SJCRH30 (cell line): Measurements from ENCODE around the gene MEGF11. TPM values are rescaled to one million over a fixed set of nuclear protein-coding genes. Genes with fewer than 3 reads are reported as not detected.

Source experiments
- DNase-seq, 2 experiments: peaks; one replicate each; pipeline ENCODE4 v3.0.0-alpha.2; 2015 to 2020
- H3K27ac ChIP-seq: fragments of 250-450 bp; sonication (Bioruptor Pico); 2 replicates; pipeline ENCODE4 v1.5.1; 2020; ENCODE audit warnings: mild to moderate bottlenecking, moderate library complexity
- H3K27me3 ChIP-seq: fragments of 250-450 bp; sonication (Bioruptor Pico); 2 replicates; pipeline ENCODE4 v1.5.1; 2020; ENCODE audit warnings: mild to moderate bottlenecking, moderate library complexity
- H3K36me3 ChIP-seq: fragments of 250-450 bp; sonication (Bioruptor Pico); 2 replicates; pipeline ENCODE4 v1.5.1; 2020; ENCODE audit warnings: mild to moderate bottlenecking, moderate library complexity
- H3K4me1 ChIP-seq: fragments of 250-450 bp; sonication (Bioruptor Pico); 2 replicates; pipeline ENCODE4 v1.5.1; 2020; ENCODE audit warnings: mild to moderate bottlenecking, moderate library complexity
- H3K4me3 ChIP-seq: fragments of 250-450 bp; sonication (Bioruptor Pico); 2 replicates; pipeline ENCODE4 v1.5.1; 2020; ENCODE audit warnings: mild to moderate bottlenecking, moderate library complexity
- H3K9me3 ChIP-seq: fragments of 250-450 bp; sonication (Bioruptor Pico); replicated peaks from 2 replicates; pipeline ENCODE4 v1.5.1; 2020; ENCODE audit warnings: mild to moderate bottlenecking, moderate library complexity
- total RNA-seq: library from RNA; depleted of rRNA; stranded (reverse); fragments of >200 nt; shearing (Covaris generic); gene quantifications from 2 replicates; pipeline ENCODE4 v1.2.3, GENCODE V29; 2014

The MEGF11 gene
- total RNA-seq, 1 experiment from 2014 or later, result 8.7 TPM

DNA sequence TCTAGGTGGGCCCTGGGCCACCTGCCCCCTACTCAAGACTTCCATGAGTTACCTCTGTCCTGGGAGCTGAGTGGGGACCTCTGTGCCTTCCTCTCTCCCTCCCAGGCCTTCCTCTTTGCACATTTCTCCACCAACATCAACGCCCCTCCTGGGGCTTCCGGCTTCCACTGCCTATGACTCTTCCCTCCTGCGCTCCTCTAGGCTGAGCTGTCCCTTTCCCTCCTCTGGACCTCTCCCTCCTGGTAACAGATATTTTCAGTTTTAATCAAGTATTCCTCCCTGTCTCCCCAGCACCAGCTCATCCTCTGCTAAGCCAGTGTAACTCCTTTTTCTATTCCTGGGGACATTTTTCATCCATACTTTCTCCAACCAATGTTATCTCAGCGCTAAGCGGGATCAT, 223.9 kb downstream of the MEGF11 start:
- H3K36me3 ChIP-seq, result no peaks in the 10 kb centered on the region
- no peak overlapping the region for H3K4me3 ChIP-seq
- no peak overlapping the region for H3K27ac ChIP-seq
- H3K27me3 ChIP-seq, result no peaks in the 10 kb centered on the region
- no peak for DNase-seq
- no peaks in the 10 kb centered on the region for H3K9me3 ChIP-seq
- no peaks in the 10 kb centered on the region for H3K4me1 ChIP-seq

DNA sequence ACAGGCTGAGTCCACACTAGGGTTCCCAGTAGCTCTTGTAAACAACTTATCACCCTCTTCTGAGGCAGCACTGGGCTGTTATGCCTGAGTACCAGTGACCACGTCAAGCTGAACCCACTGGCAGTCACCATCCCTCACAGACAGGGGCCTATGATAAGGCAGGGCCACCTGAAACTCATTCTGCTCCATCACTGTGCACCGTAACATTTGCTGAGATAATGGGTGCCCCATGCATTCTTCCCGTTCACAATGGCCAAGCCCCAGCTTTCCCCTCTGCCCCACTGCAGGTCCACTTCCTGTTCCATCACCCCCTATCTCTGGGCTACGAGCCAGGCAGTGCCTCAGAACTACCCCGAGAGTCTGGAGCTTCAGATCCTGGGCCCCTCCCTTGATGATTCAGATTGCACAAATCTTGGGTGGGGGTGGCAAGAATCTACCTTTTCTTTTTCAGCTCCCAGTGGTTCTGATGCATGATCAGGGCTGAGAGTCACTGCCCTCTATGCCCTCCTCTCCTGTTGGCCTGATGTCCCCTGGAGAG, 226.2 kb downstream of the MEGF11 start:
- Histone ChIP-seq H3K27ac (no peak overlapping the region), H3K36me3 (no peaks in the 10 kb centered on the region), H3K27me3 (no peaks in the 10 kb centered on the region), H3K9me3 (no peaks in the 10 kb centered on the region), H3K4me3 (no peak overlapping the region), H3K4me1 (no peaks in the 10 kb centered on the region)
- no peak for DNase-seq

DNA sequence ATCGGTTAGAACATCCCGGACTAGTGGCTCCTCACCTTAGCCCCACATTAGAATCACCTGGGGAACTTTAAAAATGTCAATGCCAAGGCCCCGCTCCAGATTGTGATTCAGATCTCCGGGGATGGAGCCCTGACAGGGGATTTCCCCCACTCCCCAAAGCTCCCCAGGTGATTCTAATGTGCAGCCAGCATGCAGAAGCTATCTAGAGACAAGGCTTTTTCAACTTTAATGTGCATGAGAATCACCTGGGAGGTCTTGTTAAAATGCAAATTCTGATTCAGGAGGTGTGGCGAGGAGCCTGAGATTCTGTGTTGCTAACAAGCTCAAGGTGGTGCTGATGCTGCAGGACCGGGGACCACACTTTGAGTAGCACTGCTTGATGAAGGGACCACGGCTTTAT, 227.6 kb downstream of the MEGF11 start:
- Histone ChIP-seq H3K36me3 (no peaks in the 10 kb centered on the region), H3K27me3 (no peaks in the 10 kb centered on the region), H3K27ac (no peak overlapping the region), H3K9me3 (no peaks in the 10 kb centered on the region), H3K4me1 (no peaks in the 10 kb centered on the region), H3K4me3 (no peak overlapping the region)
- DNase-seq, result no peak

DNA sequence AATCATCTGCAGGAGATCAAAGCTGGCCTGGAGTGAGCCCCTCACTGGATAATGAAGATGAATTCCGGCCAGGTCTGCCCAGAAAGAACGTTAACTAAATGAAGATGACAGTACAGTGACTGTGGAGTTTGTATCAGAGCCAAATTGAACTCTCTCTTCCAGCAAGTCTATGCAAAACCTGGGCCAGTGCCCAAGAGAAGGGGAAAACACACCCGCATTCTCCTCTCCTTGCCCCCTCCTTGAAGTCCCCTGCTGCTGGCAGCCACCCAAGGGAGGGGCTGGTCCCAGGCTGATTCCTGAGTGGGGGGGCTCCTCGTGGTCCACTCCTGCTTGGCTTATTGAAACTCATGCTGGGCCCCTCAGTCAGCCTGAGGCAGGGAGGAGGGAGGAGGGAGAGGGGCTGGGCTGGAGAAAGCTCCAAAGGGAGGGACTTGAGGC, 228.5 kb downstream of the MEGF11 start:
- Histone ChIP-seq H3K4me1 (no peaks in the 10 kb centered on the region), H3K27me3 (no peaks in the 10 kb centered on the region), H3K36me3 (no peaks in the 10 kb centered on the region), H3K4me3 (no peak overlapping the region), H3K9me3 (no peaks in the 10 kb centered on the region), H3K27ac (no peak overlapping the region)
- no peak for DNase-seq

DNA sequence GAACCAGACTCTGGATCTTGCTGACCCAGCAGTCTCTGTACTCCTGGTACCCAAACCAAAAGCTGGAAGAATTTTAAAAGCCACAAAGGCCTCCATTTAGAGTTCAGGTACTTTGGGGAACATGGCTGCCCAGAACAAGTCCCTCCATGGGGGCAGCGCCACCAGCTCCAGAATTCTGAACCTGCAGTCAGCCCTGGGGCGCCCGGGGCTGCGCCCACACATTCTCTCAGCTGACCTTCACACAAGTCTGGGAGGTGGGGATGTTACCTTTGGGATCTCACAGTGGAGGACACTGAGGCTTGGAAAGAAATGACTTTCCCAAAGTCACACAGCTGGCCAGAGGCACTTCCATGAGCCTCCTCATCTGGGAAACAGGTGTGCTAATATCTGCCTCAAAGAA, 229.4 kb downstream of the MEGF11 start:
- no peaks in the 10 kb centered on the region for H3K27me3 ChIP-seq
- H3K4me1 ChIP-seq, result no peaks in the 10 kb centered on the region
- no peak overlapping the region for H3K4me3 ChIP-seq
- no peaks in the 10 kb centered on the region for H3K9me3 ChIP-seq
- no peak overlapping the region for H3K27ac ChIP-seq
- H3K36me3 ChIP-seq, result no peaks in the 10 kb centered on the region
- no peak for DNase-seq

DNA sequence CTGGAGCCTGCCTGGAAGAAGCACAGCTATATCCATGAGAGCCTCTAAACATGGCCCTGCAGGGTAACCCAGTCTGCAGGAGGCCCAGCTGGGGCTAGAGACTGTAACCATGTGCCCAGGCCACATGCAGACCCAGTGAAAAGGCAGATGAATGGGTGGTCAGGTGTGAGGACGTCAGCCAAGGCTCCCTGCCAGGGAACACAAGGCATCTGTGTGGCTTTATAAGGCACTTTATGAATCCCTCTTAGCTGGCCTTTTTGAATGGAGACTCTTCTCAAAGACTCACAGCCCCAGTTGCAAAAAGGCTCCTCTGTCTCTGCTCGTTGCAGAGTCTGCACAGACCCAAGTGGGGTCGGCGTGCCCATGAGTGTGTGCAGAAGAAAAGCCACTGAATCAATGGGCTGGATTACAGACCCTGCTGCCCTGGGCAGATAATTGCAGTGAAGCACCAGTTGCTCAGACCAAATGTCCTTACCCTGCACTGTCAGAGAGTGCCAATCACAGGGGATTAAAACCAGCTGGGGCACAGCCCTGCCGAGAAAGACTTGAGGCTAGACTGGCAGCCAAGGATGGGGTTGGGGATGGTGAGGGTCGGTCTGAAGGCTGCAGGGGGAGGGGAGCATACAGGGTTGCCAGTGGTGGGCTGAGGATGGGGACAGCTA, 230.1 kb downstream of the MEGF11 start:
- Histone ChIP-seq H3K4me3 (no peak overlapping the region), H3K36me3 (no peaks in the 10 kb centered on the region), H3K9me3 (no peaks in the 10 kb centered on the region), H3K27me3 (no peaks in the 10 kb centered on the region), H3K4me1 (no peaks in the 10 kb centered on the region), H3K27ac (no peak overlapping the region)
- peak; percentile 22 to 37 for DNase-seq

DNA sequence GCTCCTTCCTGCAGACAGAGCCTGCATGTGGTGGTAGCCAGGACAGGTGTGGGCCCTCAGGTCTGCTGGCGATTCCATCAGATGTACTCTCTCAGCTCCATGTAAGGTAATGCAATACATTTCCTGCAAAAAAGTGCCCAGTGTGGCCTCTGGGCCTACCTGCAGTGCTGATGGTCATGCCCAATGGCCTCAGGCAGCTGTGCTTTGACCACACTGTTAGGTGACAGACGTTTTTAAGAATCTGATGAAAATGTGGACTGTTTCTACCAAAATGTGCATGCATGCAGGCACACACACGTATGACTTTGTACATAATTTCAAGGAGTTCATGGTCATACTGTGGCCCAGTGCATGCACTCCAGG, 231.4 kb downstream of the MEGF11 start:
- no peaks in the 10 kb centered on the region for H3K27me3 ChIP-seq
- no peak overlapping the region for H3K4me3 ChIP-seq
- no peak for DNase-seq
- no peaks in the 10 kb centered on the region for H3K4me1 ChIP-seq
- no peak overlapping the region for H3K27ac ChIP-seq
- no peaks in the 10 kb centered on the region for H3K9me3 ChIP-seq
- no peaks in the 10 kb centered on the region for H3K36me3 ChIP-seq

DNA sequence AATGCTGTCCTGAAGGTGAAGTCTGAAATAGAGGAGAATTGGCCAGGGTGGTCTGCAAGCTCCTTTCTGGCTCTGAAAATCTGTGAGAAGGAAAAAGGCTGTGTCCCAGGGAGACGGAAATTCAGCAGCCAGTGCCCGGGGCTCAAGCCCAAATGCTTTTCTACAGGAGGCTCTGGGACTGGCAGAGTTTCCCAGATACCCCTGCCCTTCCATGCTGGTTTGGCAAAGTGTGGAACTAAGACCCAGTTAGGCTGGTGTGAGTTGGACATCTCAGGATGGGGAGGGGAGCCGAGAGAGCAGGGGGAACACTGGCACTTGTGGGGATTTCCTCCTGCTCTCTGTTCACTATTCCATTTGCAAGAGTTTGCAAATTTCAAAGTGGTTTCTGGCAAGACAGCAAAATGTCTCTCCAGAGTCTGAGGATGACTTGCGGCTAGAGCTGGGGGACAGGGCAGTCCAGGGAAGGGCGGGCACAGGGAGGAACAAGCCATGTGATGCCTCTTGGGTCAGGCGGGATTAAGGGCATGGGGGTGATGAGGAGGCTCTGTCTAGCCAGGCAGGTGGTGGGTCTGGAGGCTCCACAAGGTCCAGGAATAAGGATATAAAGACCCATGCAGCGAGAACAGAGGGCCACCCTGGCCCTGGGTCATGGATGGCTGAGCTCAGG, 231.9 kb downstream of the MEGF11 start:
- Histone ChIP-seq H3K27me3 (no peaks in the 10 kb centered on the region), H3K4me1 (no peaks in the 10 kb centered on the region), H3K9me3 (no peaks in the 10 kb centered on the region), H3K27ac (no peak overlapping the region), H3K36me3 (no peaks in the 10 kb centered on the region), H3K4me3 (no peak overlapping the region)
- no peak for DNase-seq

DNA sequence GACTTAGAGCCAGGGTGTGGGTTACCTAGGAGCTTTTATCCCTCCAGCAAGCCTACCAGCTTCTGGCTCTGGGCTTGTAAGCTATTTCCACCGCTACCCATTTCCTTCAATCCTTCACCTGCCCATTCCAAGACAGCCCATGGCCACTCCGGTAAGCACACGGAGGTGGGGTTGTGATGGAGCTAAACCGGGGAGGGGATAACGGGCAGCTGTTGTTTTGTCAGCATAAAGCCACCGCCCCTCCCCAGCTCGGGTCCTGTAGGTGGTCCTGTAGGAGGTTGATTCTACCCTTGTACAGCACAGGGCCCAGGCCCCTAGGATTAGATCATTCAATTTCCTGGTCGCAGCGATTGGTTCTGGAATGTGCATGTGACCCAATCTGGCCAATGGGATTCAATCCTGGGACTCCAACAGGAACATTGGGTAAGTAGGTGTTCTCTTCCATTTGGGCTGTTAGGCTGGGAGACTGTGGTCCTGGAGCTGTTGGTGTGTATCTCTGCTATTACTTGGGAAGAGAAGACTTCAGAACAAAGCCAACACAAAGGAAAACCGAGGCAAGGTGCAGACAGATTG, 233.6 kb downstream of the MEGF11 start:
- Histone ChIP-seq H3K9me3 (no peaks in the 10 kb centered on the region), H3K4me1 (no peaks in the 10 kb centered on the region), H3K4me3 (no peak overlapping the region), H3K36me3 (no peaks in the 10 kb centered on the region), H3K27ac (no peak overlapping the region), H3K27me3 (no peaks in the 10 kb centered on the region)
- no peak for DNase-seq

DNA sequence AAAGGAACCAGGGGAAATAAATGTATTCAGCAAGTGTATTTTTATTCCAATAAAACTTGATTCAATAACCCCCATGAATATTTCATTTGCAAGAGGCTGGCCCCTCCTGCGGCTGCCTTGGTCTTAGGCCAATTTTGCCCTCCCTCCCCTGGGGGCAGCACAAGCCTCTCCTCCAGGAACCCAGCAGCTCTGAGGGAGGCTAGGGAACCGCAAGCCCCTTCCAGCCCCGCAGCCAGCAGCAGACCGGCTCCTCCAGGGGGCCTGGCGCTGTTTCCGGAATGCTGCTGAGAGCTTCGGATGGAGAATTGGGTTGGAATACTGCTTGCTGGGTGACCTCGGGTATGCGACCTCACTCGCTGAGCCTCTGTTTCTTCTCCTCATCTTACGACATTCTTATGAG, 234.2 kb downstream of the MEGF11 start:
- H3K4me1 ChIP-seq, result no peaks in the 10 kb centered on the region
- no peak for DNase-seq
- no peak overlapping the region for H3K27ac ChIP-seq
- no peaks in the 10 kb centered on the region for H3K27me3 ChIP-seq
- H3K9me3 ChIP-seq, result no peaks in the 10 kb centered on the region
- no peak overlapping the region for H3K4me3 ChIP-seq
- H3K36me3 ChIP-seq, result no peaks in the 10 kb centered on the region

DNA sequence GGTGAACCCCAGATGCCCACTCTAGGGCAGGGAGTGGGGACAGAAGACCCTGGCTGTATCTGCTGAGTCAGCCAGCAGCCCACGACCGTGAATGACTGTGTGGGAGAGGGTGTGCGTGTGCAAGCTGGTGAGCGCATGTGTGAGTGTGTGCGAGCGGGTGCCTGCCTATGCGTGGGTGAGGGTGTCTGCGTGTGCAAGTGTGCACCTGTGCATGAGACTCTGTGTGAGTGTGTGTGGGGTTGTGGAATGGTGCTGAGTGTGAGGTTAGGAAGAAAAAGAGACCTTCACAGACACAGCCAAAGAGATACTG, 235.1 kb downstream of the MEGF11 start:
- DNase-seq, result no peak
- H3K4me1 ChIP-seq, result no peaks in the 10 kb centered on the region
- H3K4me3 ChIP-seq, result no peak overlapping the region

DNA sequence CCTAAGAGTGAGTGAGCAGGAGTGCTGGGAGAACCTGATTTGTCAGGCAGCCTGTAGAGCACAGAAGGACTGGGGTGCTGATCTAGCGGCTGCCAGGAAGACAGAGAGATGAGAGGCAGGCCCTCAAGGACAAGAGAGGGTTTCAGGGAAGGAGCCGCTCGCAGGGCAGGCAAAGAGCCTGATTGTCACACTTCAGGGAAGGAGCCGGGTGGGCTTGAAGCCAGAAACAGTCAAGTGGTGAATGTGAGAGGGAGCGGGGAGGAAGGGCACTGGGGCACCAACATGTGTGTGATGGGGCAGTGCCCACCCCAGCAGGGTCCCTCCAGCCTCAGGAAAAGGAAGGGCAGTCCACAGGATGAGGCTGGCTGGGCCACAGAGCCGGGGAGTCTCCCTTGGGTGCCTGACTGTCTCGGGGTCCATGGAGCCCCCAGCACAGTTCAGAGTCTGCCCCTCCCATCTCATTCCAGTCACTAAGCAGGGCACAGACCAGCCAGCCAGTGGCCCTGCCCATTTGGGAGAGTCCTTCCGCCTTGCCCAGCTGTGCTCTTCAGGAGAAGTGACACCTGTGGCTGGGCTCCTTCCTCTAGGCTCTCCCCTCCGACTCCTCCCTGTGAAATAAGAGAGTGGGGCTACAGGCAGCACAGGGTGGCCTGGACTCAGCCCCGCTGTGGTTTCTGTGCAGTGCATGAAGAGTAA, 235.6 kb downstream of the MEGF11 start:
- no peaks in the 10 kb centered on the region for H3K36me3 ChIP-seq
- no peaks in the 10 kb centered on the region for H3K9me3 ChIP-seq
- H3K4me3 ChIP-seq, result no peak overlapping the region
- no peaks in the 10 kb centered on the region for H3K27me3 ChIP-seq
- no peak overlapping the region for H3K27ac ChIP-seq
- DNase-seq, result no peak
- no peaks in the 10 kb centered on the region for H3K4me1 ChIP-seq

More for the DNA sequence above, 235.1 kb downstream of the MEGF11 start:
- H3K36me3 ChIP-seq, result no peaks in the 10 kb centered on the region
- no peak overlapping the region for H3K27ac ChIP-seq
- H3K27me3 ChIP-seq, result no peaks in the 10 kb centered on the region
- no peaks in the 10 kb centered on the region for H3K9me3 ChIP-seq

DNA sequence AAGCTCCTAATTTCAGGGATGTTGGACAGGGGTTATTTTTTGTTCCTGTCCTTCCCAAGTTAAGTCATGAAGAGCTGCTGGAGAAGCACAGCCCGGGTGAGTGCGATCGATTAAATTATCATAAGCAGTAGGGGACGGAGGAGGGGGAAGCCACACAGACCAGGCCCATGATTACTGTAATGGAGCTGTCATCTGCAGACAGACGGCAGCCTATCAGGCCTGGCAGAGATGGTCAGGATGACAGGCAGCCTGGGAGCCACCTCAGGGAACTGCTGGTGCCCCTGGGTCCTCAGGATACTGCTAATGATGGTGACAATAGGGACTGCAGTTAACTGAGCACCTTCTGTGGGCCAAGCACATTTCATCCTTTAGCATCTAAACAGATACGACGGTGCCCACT, 236.6 kb downstream of the MEGF11 start:
- Histone ChIP-seq H3K9me3 (no peaks in the 10 kb centered on the region), H3K36me3 (no peaks in the 10 kb centered on the region), H3K4me1 (no peaks in the 10 kb centered on the region), H3K27ac (no peak overlapping the region), H3K4me3 (no peak overlapping the region), H3K27me3 (no peaks in the 10 kb centered on the region)
- no peak for DNase-seq

DNA sequence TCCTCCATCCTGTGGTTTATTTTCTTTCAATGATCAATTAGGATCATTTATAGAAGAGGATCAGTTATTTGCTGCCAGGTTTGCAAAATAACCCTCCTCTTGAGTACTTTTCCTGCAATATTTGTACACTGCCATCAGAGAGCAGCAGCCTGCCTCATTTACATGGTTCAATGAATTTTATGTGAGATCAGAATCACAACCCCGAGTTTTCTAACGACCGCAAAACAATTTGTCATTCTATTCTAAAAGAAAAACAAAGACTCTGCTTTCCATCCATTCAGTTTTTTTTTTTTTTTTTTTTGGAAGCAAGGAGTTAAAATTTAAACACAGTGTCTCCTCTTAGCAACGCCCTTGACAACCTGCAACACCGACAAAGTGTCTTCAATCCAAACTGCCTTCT, 237.4 kb downstream of the MEGF11 start:
- no peaks in the 10 kb centered on the region for H3K9me3 ChIP-seq
- no peaks in the 10 kb centered on the region for H3K4me1 ChIP-seq
- H3K4me3 ChIP-seq, result no peak overlapping the region
- no peak overlapping the region for H3K27ac ChIP-seq
- H3K27me3 ChIP-seq, result no peaks in the 10 kb centered on the region
- no peak for DNase-seq
- H3K36me3 ChIP-seq, result no peaks in the 10 kb centered on the region

DNA sequence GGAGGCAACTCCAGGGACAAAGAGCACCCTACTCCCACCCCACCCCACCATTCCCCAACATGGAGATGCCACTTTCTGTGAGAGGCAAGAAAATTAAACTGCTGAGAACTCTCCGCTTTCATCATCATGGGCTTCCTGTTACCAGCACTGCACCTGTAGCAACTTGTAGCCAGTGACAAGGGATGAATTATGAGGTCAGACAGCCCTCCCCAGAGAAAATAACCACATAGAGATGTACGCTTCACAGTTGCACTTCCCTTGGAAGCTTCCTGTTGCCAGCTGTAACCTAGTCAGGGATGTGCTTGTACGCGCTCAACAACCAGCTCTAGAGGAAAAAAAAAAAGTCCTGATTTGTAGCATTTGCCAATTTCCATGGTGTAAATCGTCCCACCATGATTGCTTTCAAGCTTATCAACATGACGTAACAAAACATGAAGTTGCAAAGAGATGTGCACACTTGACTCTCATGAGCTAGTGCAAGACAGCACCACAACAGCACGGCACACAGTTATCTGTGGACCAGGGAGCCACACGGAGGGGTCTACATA, 238.8 kb downstream of the MEGF11 start:
- H3K27ac ChIP-seq, result no peak overlapping the region
- no peaks in the 10 kb centered on the region for H3K27me3 ChIP-seq
- DNase-seq, result no peak
- no peaks in the 10 kb centered on the region for H3K9me3 ChIP-seq
- H3K4me1 ChIP-seq, result no peaks in the 10 kb centered on the region
- no peak overlapping the region for H3K4me3 ChIP-seq
- H3K36me3 ChIP-seq, result no peaks in the 10 kb centered on the region
